Right ventricle myocardium superior (tissue), 1 donor: ENCODE results near the gene ALDH1A3. TPM values are rescaled to one million over a fixed set of nuclear protein-coding genes. Genes with fewer than 3 reads are reported as not detected.

Experiments
- ATAC-seq: fragments of 200-7000 bp; cut with Tn5 transposase; one replicate; pipeline ENCODE4 v1.9.1; 2020; ENCODE audit warnings: mild to moderate bottlenecking; ENCODE audit not compliant: poor library complexity
- DNase-seq: peaks from one replicate; pipeline ENCODE4 v3.0.0-alpha.2; 2020
- intact Hi-C: fragments of 100-400 bp; cut with DNase I; formaldehyde crosslinking; loops from one replicate; pipeline ENCODE4 v1.11.2; 2022
- total RNA-seq: library from RNA; stranded (reverse); fragmentation: NEBNext Ultra II Directional; extraction: Animal tissue kit (Norgen Biotek cat#: 25700); gene quantifications from one replicate; pipeline ENCODE4 v1.2.1, GENCODE V29; 2021
- donor health status: DM: no; HTN: yes; CAD: no; lungs with severe emphysema.

ALDH1A3 gene
- total RNA-seq, 1 donor from 2014 or later: 2.9 TPM

DNA sequence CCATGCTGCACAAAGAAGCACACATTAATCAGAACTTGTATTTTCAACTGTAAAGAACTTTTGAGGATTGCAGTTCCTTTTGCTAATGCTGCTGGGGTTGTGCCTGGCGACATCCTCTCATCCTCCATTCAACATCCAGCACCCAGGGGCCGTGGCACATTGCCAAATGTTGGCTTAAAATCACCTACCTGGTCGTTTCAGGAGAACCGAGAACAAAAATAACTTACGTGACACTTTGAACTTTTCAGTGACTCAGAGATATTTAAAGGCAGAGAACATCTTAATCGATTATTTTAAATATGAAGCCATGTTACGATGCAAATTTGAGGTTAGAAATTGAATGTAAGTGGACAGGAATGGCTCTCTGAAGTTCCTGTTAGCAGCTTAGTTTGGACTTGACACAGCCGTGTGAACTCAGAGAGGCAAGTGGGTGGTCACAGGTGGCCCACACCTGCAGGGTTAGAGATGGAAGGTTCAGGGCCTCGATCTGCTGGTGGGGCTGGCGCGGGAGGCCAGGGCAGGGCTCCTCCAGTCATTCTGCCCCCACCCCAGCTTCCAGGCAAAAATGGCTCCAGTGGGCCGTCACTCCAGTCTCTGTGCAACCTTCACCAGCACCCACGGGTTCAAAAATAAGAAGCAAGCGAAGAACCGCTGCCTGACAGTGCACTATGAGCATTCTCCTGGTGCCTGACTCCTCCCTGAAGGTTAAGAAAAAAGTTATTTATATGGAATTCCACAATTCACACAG lies 51.7 kb downstream of the ALDH1A3 start:
- intact Hi-C loops: loop anchor here (10.0 kb wide), 1 partner anchor 57 kb away; the partner anchor contains the start of gene ALDH1A3
- ATAC-seq (no peak), DNase-seq (no peak)

DNA sequence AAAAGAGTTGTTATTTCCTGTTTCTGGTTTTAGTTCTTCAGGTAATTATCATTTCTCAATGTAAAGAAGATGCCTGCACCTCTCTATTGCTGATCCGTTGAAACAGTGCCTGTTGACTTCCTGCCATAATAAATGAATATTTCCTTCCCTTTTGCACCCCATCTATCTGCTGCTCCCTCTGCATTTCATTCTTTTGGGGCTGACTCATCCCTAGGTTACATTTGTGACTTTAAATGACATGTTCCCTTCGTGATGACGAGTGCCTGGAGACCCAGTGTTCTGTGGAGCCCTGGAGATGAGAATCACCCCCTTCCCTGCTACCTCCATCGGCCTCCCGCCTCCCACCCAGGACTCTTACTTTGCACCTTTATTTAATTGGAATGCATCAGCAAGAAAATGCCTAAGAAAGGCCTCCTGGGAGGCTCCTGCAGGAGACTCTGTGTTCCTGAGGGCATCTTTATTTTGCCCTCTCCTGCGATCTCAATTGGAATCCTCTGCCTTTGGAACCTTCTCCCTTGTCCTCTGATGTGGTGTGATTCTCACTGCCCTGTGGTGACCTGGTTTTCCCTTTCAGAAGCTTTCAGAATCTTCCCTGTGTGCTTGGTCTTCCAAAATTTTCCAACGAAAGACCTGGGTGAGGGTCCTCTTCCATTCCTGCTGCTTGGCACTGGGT lies 53.2 kb downstream of the ALDH1A3 start:
- DNase-seq: no peak
- no peak for ATAC-seq
- intact Hi-C loops: loop anchor here (10.0 kb wide), 1 partner anchor 58 kb away; the partner anchor contains the start of gene ALDH1A3

DNA sequence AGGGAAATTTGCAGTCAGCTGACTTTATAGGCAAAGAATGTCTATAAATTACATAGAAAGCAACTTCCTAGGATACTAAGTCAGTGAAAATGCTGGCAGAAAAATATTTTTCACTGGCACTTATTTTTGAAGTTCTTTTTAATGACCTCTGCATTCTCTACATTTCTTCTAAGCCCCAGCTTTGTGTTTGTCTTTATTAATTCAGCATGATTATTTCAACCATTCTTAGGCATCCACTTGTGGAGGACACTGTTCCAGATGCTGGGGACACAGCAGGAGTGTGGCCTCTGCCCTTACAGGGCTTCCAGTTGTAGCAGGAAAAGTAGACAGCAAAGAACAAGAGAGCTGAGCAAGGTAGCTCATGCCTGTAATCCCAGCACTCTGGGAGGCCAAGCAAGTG lies 54.5 kb downstream of the ALDH1A3 start:
- intact Hi-C loops: loop anchor here (10.0 kb wide), 1 partner anchor 59 kb away; the partner anchor contains the start of gene ALDH1A3
- ATAC-seq: no peak
- no peak for DNase-seq

DNA sequence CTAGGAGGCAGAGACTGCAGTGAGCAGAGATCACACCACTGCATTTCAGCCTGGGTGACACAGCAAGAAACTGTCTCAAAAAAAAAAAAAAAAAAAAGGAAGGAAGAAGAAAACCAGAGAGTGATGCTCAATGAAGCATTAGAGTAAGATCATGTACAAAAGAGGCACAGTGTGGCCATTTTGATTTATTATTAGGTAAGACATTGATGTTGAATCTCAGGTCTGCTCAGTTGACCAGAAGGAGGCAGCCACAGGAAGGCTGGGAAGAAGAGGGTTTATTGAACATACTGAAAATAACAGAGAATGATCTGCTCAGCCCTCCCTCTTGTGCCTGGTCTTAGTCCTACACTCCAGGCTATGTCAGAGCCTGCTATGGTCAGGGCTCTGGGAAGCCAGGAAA lies 55.1 kb downstream of the ALDH1A3 start:
- DNase-seq: no peak
- no peak for ATAC-seq
- intact Hi-C loops: loop anchor here (10.0 kb wide), 1 partner anchor 60 kb away; the partner anchor contains the start of gene ALDH1A3

DNA sequence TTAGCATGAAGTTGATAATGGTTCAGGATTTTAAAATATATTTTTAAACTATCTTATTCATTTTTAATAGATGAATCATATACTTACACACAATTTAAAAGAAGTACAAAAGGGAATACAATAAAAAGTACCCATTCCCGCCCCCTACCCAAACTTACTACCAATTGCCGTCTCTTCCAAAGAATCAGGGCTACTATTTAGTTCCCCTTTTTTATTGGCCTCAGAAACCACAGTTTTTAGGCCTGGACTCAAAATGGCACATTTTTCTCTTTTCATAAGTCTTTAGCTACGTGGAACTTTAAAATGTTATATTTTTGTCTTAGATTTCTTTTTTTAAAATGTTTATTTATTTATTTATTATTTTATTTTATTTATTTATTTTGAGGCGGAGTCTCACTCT lies 57.5 kb downstream of the ALDH1A3 start:
- intact Hi-C loops: loop anchor here (10.0 kb wide), 1 partner anchor 62 kb away; the partner anchor contains the start of gene ALDH1A3
- no peak for ATAC-seq

DNA sequence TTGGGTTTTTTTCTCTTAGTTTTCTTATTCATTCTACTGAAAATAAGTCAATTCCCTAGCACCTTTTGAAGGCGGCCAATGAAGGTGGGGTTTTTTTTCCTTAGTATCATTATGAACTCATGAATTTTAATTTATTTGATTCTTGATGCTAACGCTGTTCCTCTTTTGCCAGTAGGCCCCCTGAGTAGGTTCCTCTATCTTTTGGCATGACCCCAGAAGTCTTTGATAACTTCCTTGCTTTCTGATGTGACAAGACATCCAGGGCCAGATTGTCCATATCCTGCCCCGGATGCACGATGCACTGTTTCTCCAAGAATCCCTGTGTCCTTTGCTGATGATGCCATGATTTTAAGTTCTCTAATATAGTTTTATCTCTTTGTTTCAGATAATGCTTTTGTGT lies 60.2 kb downstream of the ALDH1A3 start:
- DNase-seq: no peak
- intact Hi-C loops: loop anchor here (10.0 kb wide), 1 partner anchor 65 kb away; the partner anchor contains the start of gene ALDH1A3
- ATAC-seq: no peak

More for the DNA sequence above, 57.5 kb downstream of the ALDH1A3 start:
- DNase-seq: no peak

DNA sequence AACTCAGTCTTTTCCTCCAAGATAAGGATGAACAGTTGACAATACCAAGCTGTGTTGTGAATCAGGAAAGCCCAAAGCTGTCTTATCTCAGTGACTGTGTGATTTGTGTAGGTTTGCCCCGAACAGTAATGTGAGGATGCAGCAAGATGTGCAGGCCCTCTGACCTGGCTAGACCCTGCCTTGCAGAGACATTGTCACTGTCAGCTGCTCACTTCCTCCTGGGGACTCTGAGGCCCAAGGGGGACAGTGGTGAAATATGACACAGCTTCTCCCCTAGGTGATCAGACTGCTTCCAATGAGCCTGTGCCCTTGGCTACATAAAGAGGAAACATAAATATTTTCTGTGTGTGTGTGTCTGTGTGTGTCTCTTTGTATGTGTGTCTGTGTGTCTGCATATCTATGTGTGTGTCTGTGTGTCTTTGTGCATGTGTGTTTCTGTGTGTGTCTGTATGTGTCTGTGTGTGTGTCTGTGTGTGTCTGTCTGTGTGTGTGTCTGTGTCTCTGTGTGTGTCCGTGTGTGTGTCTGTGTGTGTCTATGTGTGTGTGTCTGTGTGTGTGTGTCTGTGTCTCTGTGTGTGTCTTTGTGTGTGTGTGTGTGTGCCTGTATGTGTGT lies 61.2 kb downstream of the ALDH1A3 start:
- DNase-seq (no peak), ATAC-seq (peak; percentile 41)
- intact Hi-C loops: no loop called here

DNA sequence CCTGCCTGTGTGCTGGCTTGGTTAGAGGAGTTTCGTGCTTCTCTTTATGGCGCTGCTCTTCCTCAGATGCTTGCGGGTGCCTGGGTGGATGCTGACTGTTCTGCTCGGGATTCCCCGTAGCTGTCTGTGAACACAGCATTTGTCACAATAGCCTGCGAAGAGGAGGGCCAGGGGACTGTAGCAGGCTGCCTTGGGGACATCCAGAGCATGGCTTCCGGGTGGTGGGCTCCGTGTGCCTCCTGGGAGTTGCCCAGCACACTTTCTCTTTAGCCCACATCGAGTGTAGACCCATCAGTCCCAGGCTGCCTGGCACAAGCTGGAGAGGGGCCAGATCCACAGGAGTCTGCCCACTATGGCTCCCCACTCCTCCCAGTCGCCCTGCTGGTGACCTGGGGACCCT lies 61.9 kb downstream of the ALDH1A3 start:
- intact Hi-C loops: no loop called here
- no peak for ATAC-seq
- no peak for DNase-seq

DNA sequence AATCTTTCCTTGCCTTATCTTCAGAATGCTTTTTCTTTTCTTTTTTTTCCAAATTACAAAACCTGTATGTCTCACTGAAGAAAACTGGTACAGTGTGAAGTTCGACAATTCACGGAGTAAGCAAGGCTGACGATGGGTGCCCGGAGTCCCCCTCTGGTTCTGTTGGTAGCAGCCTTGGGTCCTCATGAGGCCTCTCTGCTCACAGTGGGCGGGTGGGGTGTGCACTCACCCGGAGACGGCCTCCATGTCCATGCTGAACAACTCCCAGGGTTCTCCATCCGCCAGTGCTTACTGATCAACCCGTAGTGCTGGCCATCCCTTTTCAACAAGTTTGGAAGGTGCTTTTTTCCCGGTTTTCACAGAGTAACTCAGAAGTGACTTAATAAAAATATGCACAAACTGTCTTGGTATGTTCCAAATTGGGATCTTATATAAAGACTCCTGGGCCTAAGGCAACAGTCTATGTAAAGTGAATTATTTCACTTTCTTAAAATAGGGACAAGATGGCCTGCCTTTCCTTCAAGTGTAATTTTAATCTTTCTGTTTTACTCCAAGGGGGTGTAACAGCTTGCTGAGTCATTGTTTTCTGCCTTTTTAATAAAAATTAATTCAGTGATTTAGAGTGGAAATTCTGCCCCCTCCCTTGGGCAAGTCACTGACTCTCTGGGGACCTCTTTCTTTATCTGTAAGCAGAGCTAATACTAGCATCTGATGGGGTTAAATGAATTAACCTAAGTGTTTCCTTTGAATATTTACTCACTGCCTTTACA lies 63.2 kb downstream of the ALDH1A3 start:
- DNase-seq (no peak), ATAC-seq (no peak)
- intact Hi-C loops: no loop called here

DNA sequence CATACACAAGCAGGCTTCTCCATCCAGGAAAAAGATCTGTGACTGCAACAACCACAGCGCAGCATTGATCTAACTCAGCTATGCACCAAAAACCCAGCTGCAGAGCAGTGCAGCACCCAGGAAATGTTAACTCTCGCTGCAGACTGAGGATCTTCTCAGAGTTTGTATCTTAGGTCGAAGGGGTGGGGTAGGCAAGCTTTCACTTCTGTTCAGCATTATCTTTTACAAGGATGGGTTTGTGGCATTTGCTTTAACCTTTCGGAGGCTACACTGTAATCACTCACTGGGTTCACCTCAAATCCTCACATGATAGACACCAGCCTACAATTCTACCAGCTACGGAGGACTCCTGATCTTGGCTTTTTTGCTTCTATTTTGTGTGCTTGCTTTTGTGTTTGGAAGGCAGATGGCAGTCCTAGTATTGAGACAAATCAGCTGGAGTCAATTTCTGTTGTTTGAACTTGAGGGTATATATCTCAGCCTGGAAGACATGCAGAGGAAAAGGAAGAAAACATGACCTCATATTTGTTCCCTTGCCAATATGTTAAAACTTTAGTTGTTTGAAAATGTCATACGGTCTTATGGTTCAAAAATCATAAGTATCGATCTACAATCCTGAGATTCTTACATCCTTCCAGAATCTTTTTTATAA lies 64.7 kb downstream of the ALDH1A3 start:
- intact Hi-C loops: no loop called here
- no peak for ATAC-seq
- DNase-seq: no peak

DNA sequence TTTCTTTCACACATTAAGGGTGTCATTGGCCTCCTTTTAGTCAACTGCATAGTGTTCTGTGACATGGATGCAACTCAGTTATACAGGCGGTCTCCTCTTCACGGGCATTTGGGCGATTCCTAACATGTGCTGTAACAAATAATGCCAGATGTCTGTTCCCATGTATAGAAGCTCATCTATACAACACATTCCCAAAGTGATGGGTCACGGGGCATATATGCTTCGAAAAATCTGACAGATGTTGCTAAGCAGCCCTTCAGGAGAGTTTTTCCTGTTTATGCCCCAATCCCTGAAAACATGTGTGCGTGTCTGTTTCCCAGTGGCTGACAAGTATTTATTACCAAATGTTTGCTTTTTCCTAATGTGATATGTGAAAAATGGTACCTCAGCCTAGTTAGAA lies 65.4 kb downstream of the ALDH1A3 start:
- DNase-seq (no peak), ATAC-seq (no peak)
- intact Hi-C loops: no loop called here

DNA sequence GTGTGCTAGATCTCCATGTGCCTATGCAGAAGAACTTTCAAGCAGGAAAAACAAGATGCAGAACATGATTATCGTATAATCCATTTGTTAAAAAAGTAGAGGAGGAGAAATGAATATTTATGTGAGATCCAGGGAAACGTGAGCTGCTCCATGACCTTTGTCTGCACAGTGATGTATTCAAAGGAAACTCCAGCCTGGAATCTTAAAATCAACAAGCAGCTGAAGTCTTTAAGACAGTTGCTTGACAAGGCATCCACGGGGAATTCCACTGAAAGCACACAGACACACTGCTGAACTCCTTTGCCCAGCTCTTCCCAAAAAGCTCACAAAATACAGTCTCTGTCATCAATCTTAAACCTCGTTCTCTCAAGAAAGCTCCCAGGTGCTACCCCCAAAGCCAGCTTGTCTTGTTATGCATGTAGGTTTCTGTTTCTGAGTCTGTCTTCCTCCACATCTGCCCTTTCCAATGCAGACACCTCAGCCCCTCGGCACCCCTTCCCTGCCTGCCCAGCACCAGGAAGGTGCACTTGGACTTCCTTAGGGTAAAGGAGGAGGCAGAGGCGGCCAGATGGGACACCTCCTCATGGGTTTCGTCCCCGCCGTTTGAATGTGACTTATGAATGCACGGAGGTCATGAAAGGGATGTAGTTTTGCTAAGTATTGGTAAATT lies 68.3 kb downstream of the ALDH1A3 start:
- intact Hi-C loops: no loop called here
- ATAC-seq (no peak), DNase-seq (no peak)

DNA sequence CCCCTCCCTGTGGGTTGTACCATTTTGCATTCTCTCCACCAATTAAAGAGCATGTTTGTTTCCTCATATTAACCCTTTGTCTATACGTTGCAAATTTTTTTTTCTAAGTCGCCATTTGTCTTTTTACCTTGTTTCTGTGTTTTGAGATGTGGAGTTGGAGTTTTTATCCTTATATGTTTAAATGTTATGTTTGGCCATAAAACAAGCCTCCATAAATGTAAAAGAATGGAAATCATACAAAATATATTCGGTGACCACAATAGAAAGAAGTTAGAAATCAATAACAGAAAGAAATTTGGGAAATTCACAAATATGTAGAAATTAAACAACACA lies 68.8 kb downstream of the ALDH1A3 start:
- intact Hi-C loops: no loop called here
- ATAC-seq (no peak), DNase-seq (no peak)

DNA sequence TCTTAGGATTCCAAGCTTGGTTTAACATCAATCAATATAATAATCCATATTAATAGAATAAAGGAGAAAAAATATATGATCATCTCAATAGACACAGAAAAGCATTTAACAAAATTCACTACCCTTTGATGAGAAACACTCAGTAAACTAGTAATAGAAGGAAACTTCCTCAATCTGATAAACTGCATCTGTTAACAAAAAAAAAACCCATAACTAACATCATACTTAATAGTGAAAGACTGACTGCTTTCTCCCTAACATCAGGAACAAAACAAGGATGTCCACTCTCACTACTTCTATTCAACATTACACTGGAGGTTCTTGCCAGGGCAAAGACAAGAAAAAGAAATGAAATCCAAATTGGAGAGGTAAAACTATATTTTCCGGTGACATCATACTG lies 70.1 kb downstream of the ALDH1A3 start:
- ATAC-seq (no peak), DNase-seq (no peak)
- intact Hi-C loops: no loop called here

DNA sequence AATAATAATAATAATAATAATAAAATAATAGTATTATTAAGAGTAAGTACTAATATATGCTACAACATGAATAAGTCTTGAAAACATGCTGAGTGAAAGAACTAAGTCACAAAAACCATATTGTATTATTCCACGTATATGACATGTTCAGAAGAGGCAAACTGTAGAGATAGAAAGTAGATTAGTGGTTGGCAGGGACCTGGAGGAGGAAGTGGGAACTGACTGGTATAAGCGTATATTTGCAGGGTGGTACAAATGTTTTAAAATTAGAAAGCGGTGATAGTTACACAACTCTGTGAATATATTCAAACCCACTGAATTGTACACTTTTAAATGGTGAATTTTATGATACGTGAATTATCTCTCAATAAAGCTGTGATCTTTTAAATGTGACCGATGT lies 72.3 kb downstream of the ALDH1A3 start:
- intact Hi-C loops: no loop called here
- DNase-seq: no peak
- ATAC-seq: no peak

DNA sequence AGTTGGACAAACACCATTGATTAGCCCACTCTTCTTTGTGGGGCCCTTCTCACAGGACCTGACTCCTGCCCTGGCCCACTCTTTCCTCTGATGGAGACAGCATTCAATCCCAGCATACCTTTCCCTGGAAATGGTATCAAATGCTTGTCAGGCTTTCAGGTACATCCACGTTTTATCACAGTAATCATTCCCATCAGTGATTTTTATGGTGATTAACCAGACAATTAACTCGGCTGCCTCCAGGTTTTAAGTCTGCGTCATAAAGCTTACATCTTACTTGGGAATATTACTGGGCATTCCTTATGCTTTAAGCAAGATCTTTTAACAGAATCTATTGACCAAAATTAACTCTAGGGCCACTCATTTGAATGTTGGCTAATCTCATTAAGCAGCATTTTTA lies 72.9 kb downstream of the ALDH1A3 start:
- DNase-seq (no peak), ATAC-seq (no peak)
- intact Hi-C loops: no loop called here

DNA sequence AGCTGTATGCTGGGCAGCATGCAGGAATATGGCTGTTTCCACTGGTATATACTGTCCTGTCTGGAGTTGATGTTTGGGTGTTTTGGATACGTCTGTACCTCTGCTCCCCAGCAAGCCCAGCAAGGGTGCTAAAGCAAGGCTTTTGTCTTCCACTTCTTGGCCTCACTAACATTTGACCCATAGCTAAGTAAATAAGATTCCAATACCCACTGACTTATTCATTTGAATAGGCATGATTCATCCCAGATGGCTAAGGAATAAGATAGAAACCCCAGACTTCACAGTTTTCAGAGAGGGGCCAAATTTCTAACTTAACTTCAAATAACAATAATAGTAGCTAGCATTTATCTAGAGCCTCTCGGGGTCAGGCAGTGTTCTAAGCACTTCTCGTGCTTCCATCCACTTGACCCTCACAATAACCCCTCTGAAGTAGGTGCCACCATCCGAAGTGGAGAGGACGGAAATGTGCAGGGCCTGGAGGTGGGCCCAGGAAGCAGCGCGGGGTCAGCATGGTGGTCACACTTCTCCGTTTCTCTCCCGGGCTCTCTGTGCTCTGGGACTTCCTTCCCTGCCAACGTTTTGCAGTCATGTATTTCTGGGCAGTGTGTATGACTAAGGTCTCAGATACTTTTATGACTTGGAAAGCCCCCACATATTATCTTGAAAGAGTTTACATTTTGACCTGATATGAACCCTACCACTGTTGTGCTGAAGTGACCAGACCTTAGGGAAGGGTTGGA lies 78.9 kb downstream of the ALDH1A3 start:
- DNase-seq: no peak
- intact Hi-C loops: no loop called here
- ATAC-seq: no peak
